Measurements from ENCODE around the gene CKMT1B. TPM values are rescaled to one million over a fixed set of nuclear protein-coding genes. Genes with fewer than 3 reads are reported as not detected.
"Not testable (repeated sequence)": the region's sequence is repeated elsewhere in the genome, so short reads cannot be mapped to it uniquely, and the experiment has no call there.

The CKMT1B gene
- polyA plus RNA-seq, 12 donors = 0.11 to 5.5 (median 0.21) TPM; not detected in 5

GRCh38 chr15:43626937-43627336, 33.1 kb downstream of the CKMT1B start:
- not testable (repeated sequence) for DNase-seq

- DNase-seq = not testable (repeated sequence)
Observed at GRCh38 chr15:43638464-43639204, 44.8 kb downstream of the CKMT1B start.

Other genes with a start within 250 kb of the CKMT1B start
- 10 to 100 TPM in 10 of 12 donors, 1 to 10 TPM in 1, not detected in 1; 8.0 to 25.0 (median 15.4) TPM for gene ZSCAN29, start 223.0 kb upstream of the CKMT1B start, polyA plus RNA-seq (ENCODE audit: insufficient read length in 12 of 12)
- 10 to 100 TPM in 11 of 12 donors, not detected in 1; 11.1 to 16.6 (median 13.9) TPM for gene TUBGCP4, start 222.9 kb upstream of the CKMT1B start, polyA plus RNA-seq (ENCODE audit: insufficient read length in 12 of 12)
- 100 to 1,000 TPM in 1 of 12 donors, 10 to 100 TPM in 11; 35.8 to 105 (median 51.4) TPM for gene TP53BP1, start 100.9 kb upstream of the CKMT1B start, polyA plus RNA-seq (ENCODE audit: insufficient read length in 12 of 12)
- 10 to 100 TPM in 11 of 12 donors, not detected in 1; 27.5 to 44.8 (median 38.0) TPM for gene MAP1A, start 76.4 kb upstream of the CKMT1B start, polyA plus RNA-seq (ENCODE audit: insufficient read length in 12 of 12)
- gene PPIP5K1, start 3.8 kb upstream of the CKMT1B start, polyA plus RNA-seq (ENCODE audit: insufficient read length in 12 of 12) = 10 to 100 TPM in 3 of 12 donors, 1 to 10 TPM in 8, not detected in 1; 4.9 to 22.9 (median 6.5) TPM
- 1 to 10 TPM in 1 of 12 donors, under 1 TPM in 9, not detected in 2; 0.12 to 1.1 (median 0.48) TPM for gene STRC, start 24.8 kb downstream of the CKMT1B start, polyA plus RNA-seq (ENCODE audit: insufficient read length in 12 of 12)
- 1 to 10 TPM in 9 of 12 donors, under 1 TPM in 1, not detected in 2; 0.31 to 5.9 (median 1.3) TPM for gene CATSPER2, start 54.8 kb downstream of the CKMT1B start, polyA plus RNA-seq (ENCODE audit: insufficient read length in 12 of 12)
- 1 to 10 TPM in 1 of 12 donors, under 1 TPM in 3, not detected in 8; 0.18 to 5.3 (median 0.66) TPM for gene CKMT1A, start 99.8 kb downstream of the CKMT1B start, polyA plus RNA-seq (ENCODE audit: insufficient read length in 12 of 12)
- gene PDIA3, start 152.4 kb downstream of the CKMT1B start, polyA plus RNA-seq (ENCODE audit: insufficient read length in 12 of 12) = 100 to 1,000 TPM in 11 of 12 donors, not detected in 1; 176 to 379 (median 252) TPM
- gene ELL3, start 182.9 kb downstream of the CKMT1B start, polyA plus RNA-seq (ENCODE audit: insufficient read length in 12 of 12) = 1 to 10 TPM in 10 of 12 donors, not detected in 2; 1.7 to 6.3 (median 3.4) TPM
- 100 to 1,000 TPM in 11 of 12 donors, not detected in 1; 436 to 967 (median 514) TPM for gene SERF2, start 198.3 kb downstream of the CKMT1B start, polyA plus RNA-seq (ENCODE audit: insufficient read length in 12 of 12)
- gene SERINC4, start 206.2 kb downstream of the CKMT1B start, polyA plus RNA-seq (ENCODE audit: insufficient read length in 12 of 12) = 1 to 10 TPM in 2 of 12 donors, under 1 TPM in 5, not detected in 5; 0.46 to 1.3 (median 0.89) TPM
- 10 to 100 TPM in 4 of 12 donors, 1 to 10 TPM in 7, not detected in 1; 6.2 to 27.4 (median 8.1) TPM for gene HYPK, start 206.6 kb downstream of the CKMT1B start, polyA plus RNA-seq (ENCODE audit: insufficient read length in 12 of 12)
- gene MFAP1, start 230.7 kb downstream of the CKMT1B start, polyA plus RNA-seq (ENCODE audit: insufficient read length in 12 of 12) = 10 to 100 TPM in 11 of 12 donors, not detected in 1; 28.4 to 45.2 (median 34.9) TPM
- gene WDR76, start 233.0 kb downstream of the CKMT1B start, polyA plus RNA-seq (ENCODE audit: insufficient read length in 12 of 12) = 10 to 100 TPM in 5 of 12 donors, 1 to 10 TPM in 6, not detected in 1; 5.8 to 21.5 (median 9.1) TPM

Data from muscle of arm (tissue), 12 donors.